Thyroid gland (tissue), 4 donors: ENCODE measurements around the gene DPYSL3. TPM values are rescaled to one million over a fixed set of nuclear protein-coding genes. Genes with fewer than 3 reads are reported as not detected.

Experiments used
- DNase-seq, 2 donors: peaks; one replicate each; pipeline ENCODE4 v3.0.0-alpha.2; 2019
- H3K27ac ChIP-seq, 3 donors: fragments of 200-600 bp; sonication (generic); 1 replicate in 2 of 3; 2 replicates in 1 of 3; pipeline ENCODE4 v1.5.1; 2016 to 2019; ENCODE audit warnings: mild to moderate bottlenecking in 1 of 3, moderate library complexity in 1 of 3
- H3K27me3 ChIP-seq: fragments of 200-600 bp; sonication (generic); one replicate; pipeline ENCODE4 v1.5.1; 2019
- H3K36me3 ChIP-seq, 2 donors: fragments of 200-600 bp; sonication (generic); one replicate each; pipeline ENCODE4 v1.5.1; 2016 to 2019
- H3K4me1 ChIP-seq, 2 donors: fragments of 200-600 bp; sonication (generic); one replicate each; pipeline ENCODE4 v1.5.1; 2017 to 2019
- H3K4me3 ChIP-seq, 3 donors: fragments of 200-600 bp; sonication (generic); replicated peaks in 1 of 3; 1 replicate in 2 of 3; 2 replicates in 1 of 3; pipeline ENCODE4 v1.5.1; 2016; ENCODE audit warnings: mild to moderate bottlenecking in 1 of 3
- H3K9me3 ChIP-seq: fragments of 200-600 bp; sonication (generic); one replicate; pipeline ENCODE4 v1.5.1; 2017
- POLR2A ChIP-seq, 2 donors: fragments of 450-650 bp; IDR thresholded peaks; one replicate each; pipeline ENCODE4 v1.6.1; 2017; ENCODE audit warnings: antibody characterized with exemption in 2 of 2, mild to moderate bottlenecking in 2 of 2, moderate library complexity in 1 of 2
- WGBS, 2 donors: methylation state at CpG; one replicate each; pipeline ENCODE4 v1.1.5; 2017; 5-methylcytosine and 5-hydroxymethylcytosine counted together
- intact Hi-C: fragments of 100-400 bp; cut with DNase I; formaldehyde crosslinking; loops from one replicate; pipeline ENCODE4 v1.15.1; 2023
- total RNA-seq, 4 donors: library from RNA; depleted of rRNA; stranded (reverse); fragments of >200 nt; gene quantifications; one replicate each; pipeline ENCODE4 v1.2.3, GENCODE V29; 2016
- TF ChIP-seq, protein P1 (sequence below), 6 experiments: fragments of 200-600 bp in 3 of 6; fragments of 450-650 bp in 3 of 6; sonication (generic) in 3 of 6; IDR thresholded peaks; one replicate each; pipeline ENCODE4 v1.5.1; 2016 to 2019; ENCODE audit warnings: antibody characterized with exemption in 6 of 6, mild to moderate bottlenecking in 2 of 6, inconsistent platforms in 1 of 6, moderate library complexity in 1 of 6

DPYSL3 gene
- total RNA-seq, 4 donors from 2014 or later: 23.7 to 43.1 (median 28.0) TPM

DNA sequence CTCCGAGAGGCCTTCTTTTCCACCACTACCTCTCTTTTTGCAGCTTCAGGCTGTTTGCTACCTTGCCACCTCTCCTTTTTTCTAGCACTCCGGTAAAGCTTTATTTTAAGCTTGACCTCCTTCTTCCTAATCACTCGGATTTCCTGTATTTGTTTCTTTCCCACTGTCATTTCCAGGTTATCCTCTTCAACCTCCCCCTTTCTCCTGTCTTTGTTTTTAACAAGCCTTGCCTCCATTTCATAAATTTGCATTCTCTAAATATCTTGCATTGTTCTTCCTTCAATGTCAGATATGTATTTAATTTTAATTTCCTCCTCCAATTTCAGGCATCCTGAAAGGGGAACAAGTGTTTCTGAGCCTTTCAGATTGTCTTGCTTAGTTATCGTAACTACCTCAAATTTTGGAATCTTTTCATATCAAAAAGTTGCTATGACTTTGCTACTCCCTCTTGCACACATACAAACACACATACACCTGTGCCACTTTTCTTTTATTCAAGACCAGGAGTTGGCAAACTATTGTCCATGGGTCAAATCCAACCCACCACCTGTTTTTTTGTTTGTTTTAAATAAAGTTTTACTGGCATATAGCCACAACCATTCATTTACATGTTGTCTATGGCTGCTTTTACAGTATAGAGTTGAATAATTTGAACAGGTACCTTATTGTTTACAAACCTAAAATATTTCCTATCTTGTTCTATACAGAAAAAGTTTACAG lies 22.7 kb downstream of the DPYSL3 start:
- no peaks in the 10 kb centered on the region for H3K27me3 ChIP-seq
- H3K9me3 ChIP-seq: no peaks in the 10 kb centered on the region
- peak overlapping the region in 1 of 3 donors; percentile 9 for H3K27ac ChIP-seq
- H3K4me1 ChIP-seq: peaks cover 15 to 24% of the 10 kb centered on the region in 2 donors
- intact Hi-C loops: no loop called here
- 66% methylated on average over 4 of the region's 4 CpGs for WGBS, 2 donors
- no peak for DNase-seq
- no peak overlapping the region for H3K4me3 ChIP-seq
- no peaks in the 10 kb centered on the region for H3K36me3 ChIP-seq
- no peak for TF ChIP-seq POLR2A (IDR thresholded peaks at IDR 0.05)
- TF ChIP-seq, protein P1, sequence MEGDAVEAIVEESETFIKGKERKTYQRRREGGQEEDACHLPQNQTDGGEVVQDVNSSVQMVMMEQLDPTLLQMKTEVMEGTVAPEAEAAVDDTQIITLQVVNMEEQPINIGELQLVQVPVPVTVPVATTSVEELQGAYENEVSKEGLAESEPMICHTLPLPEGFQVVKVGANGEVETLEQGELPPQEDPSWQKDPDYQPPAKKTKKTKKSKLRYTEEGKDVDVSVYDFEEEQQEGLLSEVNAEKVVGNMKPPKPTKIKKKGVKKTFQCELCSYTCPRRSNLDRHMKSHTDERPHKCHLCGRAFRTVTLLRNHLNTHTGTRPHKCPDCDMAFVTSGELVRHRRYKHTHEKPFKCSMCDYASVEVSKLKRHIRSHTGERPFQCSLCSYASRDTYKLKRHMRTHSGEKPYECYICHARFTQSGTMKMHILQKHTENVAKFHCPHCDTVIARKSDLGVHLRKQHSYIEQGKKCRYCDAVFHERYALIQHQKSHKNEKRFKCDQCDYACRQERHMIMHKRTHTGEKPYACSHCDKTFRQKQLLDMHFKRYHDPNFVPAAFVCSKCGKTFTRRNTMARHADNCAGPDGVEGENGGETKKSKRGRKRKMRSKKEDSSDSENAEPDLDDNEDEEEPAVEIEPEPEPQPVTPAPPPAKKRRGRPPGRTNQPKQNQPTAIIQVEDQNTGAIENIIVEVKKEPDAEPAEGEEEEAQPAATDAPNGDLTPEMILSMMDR (IDR thresholded peaks at IDR 0.05): no peak

DNA sequence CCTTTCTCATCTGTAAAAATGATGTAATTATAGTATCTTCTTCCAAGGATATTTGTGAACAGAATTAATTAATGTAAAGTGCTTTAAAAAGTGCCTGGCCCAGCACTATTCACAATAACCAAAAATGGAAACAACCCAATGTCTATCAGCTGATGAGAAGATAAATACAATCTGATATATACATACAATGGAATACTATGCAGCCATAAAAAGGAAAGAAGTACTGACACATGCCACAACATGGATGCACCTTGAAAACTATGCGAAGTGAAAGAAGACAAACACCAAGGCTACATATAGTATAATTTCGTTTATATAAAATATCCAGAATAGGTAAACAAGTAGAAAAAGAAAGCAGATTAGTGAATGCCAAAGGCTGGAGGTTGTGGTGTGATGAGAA lies 24.1 kb downstream of the DPYSL3 start:
- TF ChIP-seq POLR2A (IDR thresholded peaks at IDR 0.05): no peak
- TF ChIP-seq, protein P1 (IDR thresholded peaks at IDR 0.05): no peak
- Histone ChIP-seq H3K27me3 (no peaks in the 10 kb centered on the region), H3K9me3 (no peaks in the 10 kb centered on the region), H3K4me1 (peaks cover 18 to 26% of the 10 kb centered on the region in 2 donors), H3K36me3 (no peaks in the 10 kb centered on the region), H3K4me3 (no peak overlapping the region), H3K27ac (no peak overlapping the region)
- 90 to 93% methylated on average over 2 of the region's 2 CpGs for WGBS, 2 donors
- DNase-seq: no peak
- intact Hi-C loops: no loop called here

DNA sequence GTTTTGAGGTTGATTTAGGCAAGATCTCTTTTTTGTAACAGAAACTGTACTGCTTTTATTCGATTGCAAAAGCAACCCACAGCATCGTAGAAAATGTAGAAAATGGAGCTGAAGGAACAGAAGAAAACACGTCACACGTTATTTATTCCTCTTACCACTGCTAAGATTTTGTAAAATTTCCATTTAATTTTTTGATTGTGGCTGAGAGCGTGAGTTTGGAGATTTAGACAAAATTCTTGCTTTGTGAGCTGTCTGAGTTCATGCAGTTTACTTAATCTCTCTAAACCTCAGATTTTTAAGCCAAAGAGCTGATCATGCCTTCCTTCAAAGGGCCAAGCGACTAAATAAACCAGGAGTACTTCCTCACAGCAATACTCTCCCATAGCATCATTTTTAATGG lies 24.8 kb downstream of the DPYSL3 start:
- Histone ChIP-seq H3K27me3 (no peaks in the 10 kb centered on the region), H3K4me3 (no peak overlapping the region), H3K36me3 (no peaks in the 10 kb centered on the region), H3K27ac (peak overlapping the region in 2 of 3 donors; percentile 22 to 64), H3K9me3 (no peaks in the 10 kb centered on the region), H3K4me1 (peaks cover 18 to 26% of the 10 kb centered on the region in 2 donors)
- 83% methylated on average over 6 of the region's 6 CpGs for WGBS, 2 donors
- no peak for TF ChIP-seq POLR2A (IDR thresholded peaks at IDR 0.05)
- TF ChIP-seq, protein P1 (IDR thresholded peaks at IDR 0.05): no peak
- DNase-seq: no peak
- intact Hi-C loops: no loop called here

DNA sequence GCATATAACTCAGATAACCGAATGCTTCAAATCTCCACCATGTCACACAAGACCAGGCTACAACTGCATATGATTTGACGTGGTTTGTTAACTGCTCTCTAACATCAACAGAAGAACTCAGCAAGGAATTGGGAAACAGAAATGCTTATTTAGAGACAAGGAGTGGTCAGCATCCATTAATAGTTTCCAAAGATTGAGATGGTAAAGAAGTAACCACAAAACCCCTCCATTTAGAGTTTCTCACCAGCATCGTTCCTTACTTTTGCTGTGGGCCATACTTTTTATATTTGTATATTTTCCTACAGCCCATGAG lies 25.2 kb downstream of the DPYSL3 start:
- H3K27me3 ChIP-seq: no peaks in the 10 kb centered on the region
- WGBS, 2 donors: 60 to 78% methylated on average over 3 of the region's 3 CpGs
- intact Hi-C loops: no loop called here
- TF ChIP-seq, protein P1 (IDR thresholded peaks at IDR 0.05): no peak
- TF ChIP-seq POLR2A (IDR thresholded peaks at IDR 0.05): no peak
- peaks cover 18 to 26% of the 10 kb centered on the region in 2 donors for H3K4me1 ChIP-seq
- H3K9me3 ChIP-seq: no peaks in the 10 kb centered on the region
- no peak for DNase-seq
- no peaks in the 10 kb centered on the region for H3K36me3 ChIP-seq
- H3K27ac ChIP-seq: peak overlapping the region in 2 of 3 donors; percentile 22 to 64
- no peak overlapping the region for H3K4me3 ChIP-seq

DNA sequence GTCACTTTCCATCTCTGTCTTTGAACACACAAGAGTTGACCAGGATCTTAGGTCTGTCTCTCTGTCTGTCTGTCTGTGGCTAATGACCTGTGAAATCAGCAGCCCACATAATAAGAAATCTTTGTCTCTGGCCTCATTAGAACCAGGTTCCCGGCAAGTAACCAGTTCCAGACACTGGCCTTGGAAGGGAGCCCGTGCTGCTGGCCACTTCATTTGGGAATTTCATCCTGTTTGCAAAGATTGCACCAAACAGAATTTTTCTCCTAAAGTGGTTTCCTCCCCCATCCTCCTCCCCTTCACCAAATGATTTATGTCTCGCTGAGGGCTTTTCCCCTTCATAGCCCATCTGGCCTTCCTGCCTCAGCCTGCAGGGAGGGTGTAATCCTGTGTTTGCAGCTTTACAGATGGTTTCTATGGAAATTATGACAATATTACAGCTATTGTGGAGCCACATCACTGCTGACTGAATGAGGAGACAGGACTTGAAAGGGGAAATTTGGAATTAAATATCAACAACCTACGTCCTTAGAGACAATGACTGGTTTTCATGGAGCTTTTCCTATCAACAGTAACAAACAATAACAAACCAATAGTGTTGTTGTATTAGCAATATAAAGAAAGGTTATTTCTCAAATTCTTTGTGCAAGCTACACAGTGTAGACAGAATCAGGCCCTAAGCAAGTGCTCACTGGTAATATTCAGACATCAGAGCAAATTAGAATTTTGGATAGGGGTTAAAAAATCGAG lies 25.7 kb downstream of the DPYSL3 start:
- intact Hi-C loops: no loop called here
- peaks cover 18 to 26% of the 10 kb centered on the region in 2 donors for H3K4me1 ChIP-seq
- no peaks in the 10 kb centered on the region for H3K36me3 ChIP-seq
- 34 to 48% methylated on average over 5 of the region's 5 CpGs for WGBS, 2 donors
- TF ChIP-seq POLR2A (IDR thresholded peaks at IDR 0.05): no peak
- TF ChIP-seq, protein P1 (IDR thresholded peaks at IDR 0.05): no peak
- no peaks in the 10 kb centered on the region for H3K27me3 ChIP-seq
- H3K9me3 ChIP-seq: no peaks in the 10 kb centered on the region
- no peak overlapping the region for H3K4me3 ChIP-seq
- H3K27ac ChIP-seq: peak overlapping the region in 2 of 3 donors; percentile 22 to 64
- DNase-seq: peak; percentile 38 to 40
